Suprapubic skin (tissue), 4 donors: ENCODE results near the gene PAPOLG. TPM values are rescaled to one million over a fixed set of nuclear protein-coding genes. Genes with fewer than 3 reads are reported as not detected.

Experiments
- DNase-seq, 2 donors: peaks; one replicate each; pipeline ENCODE4 v3.0.0-alpha.2; 2019; ENCODE audit warnings: low spot score in 2 of 2
- H3K27ac ChIP-seq: fragments of 200-600 bp; sonication (generic); one replicate; pipeline ENCODE4 v1.5.1; 2019
- H3K27me3 ChIP-seq: fragments of 200-600 bp; sonication (generic); one replicate; pipeline ENCODE4 v1.5.1; 2019
- H3K36me3 ChIP-seq: fragments of 200-600 bp; sonication (generic); one replicate; pipeline ENCODE4 v1.5.1; 2019
- H3K4me1 ChIP-seq: fragments of 200-600 bp; sonication (generic); one replicate; pipeline ENCODE4 v1.5.1; 2019
- H3K4me3 ChIP-seq: fragments of 200-600 bp; sonication (generic); one replicate; pipeline ENCODE4 v1.5.1; 2019; ENCODE audit warnings: mild to moderate bottlenecking
- H3K9me3 ChIP-seq: fragments of 200-600 bp; sonication (generic); one replicate; pipeline ENCODE4 v1.5.1; 2019
- EP300 ChIP-seq: sonication (generic); formaldehyde crosslinking; IDR thresholded peaks from one replicate; pipeline ENCODE4 v1.6.1; 2017; ENCODE audit warnings: antibody characterized with exemption
- POLR2A ChIP-seq, 2 donors: fragments of 450-650 bp; IDR thresholded peaks; one replicate each; pipeline ENCODE4 v1.6.1; 2017; ENCODE audit warnings: antibody characterized with exemption in 2 of 2, mild to moderate bottlenecking in 2 of 2, moderate library complexity in 2 of 2
- POLR2AphosphoS5 ChIP-seq, 3 donors: sonication (generic); formaldehyde crosslinking; IDR thresholded peaks; one replicate each; pipeline ENCODE4 v1.6.1; 2017; ENCODE audit warnings: antibody characterized with exemption in 3 of 3
- WGBS: methylation state at CpG from one replicate; pipeline ENCODE4 v1.1.5; 2018; 5-methylcytosine and 5-hydroxymethylcytosine counted together
- total RNA-seq, 4 donors: library from RNA; depleted of rRNA; stranded (reverse); fragments of >200 nt; gene quantifications; one replicate each; pipeline ENCODE4 v1.1.0, GENCODE V29; 2016
- TF ChIP-seq, protein P1 (sequence below), 2 donors: fragments of 200-600 bp in 1 of 2; fragments of 450-650 bp in 1 of 2; sonication (generic) in 1 of 2; IDR thresholded peaks; one replicate each; pipeline ENCODE4 v1.5.1; 2016 to 2019; ENCODE audit warnings: antibody characterized with exemption in 2 of 2, mild to moderate bottlenecking in 1 of 2, moderate library complexity in 1 of 2

The PAPOLG gene
- total RNA-seq, 4 donors from 2014 or later: 15.4 to 23.0 (median 19.5) TPM

DNA sequence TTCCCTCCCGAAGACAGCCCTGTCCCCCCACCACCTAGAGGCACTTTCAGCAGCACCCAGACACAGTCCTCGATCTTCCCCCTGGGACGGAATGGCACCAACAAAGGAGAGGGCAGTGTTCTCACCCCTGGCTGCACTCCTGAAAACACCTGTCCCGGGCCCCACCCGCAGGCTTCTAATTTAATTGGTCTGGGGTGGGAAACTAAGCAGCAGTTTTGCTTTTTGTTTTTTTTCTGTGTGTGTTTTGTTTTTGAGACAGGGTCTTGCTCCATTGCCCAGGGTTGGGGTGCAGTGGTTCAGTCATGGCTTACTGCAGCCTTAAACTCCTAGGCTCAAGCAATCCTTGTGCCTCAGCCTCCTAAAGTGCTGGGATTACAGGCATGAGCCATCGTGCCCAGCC is 86.9 kb downstream of the PAPOLG start:
- TF ChIP-seq POLR2AphosphoS5 (IDR thresholded peaks at IDR 0.05): no peak
- Histone ChIP-seq H3K27me3 (no peaks in the 10 kb centered on the region), H3K4me3 (no peak overlapping the region), H3K9me3 (no peaks in the 10 kb centered on the region), H3K36me3 (no peaks in the 10 kb centered on the region), H3K27ac (no peak overlapping the region), H3K4me1 (no peaks in the 10 kb centered on the region)
- DNase-seq: no peak
- WGBS: 90% methylated on average over 6 of the region's 6 CpGs

DNA sequence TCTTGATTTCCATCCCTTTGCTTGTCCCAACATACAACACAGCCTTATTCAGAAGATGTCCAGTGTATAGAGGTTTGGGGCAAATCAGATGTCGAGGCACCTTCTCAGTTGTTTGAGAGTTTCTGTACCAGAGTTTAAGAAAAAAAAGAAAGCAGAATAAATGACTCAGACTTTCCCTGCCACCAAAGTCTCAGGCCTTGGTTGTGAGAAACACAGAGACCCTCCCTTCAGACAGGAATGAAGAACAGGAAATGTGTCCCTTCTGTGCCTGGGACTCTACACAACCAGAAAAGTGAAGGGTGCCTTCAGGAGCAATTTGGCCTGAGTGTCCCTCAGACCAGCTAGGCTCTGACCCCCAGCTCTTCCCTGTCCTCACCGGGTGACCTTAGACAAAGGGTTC is 88.0 kb downstream of the PAPOLG start:
- no peak for DNase-seq
- TF ChIP-seq POLR2AphosphoS5 (IDR thresholded peaks at IDR 0.05) (no peak), POLR2A (IDR thresholded peaks at IDR 0.05) (no peak), EP300 (no peak)
- TF ChIP-seq, protein P1, sequence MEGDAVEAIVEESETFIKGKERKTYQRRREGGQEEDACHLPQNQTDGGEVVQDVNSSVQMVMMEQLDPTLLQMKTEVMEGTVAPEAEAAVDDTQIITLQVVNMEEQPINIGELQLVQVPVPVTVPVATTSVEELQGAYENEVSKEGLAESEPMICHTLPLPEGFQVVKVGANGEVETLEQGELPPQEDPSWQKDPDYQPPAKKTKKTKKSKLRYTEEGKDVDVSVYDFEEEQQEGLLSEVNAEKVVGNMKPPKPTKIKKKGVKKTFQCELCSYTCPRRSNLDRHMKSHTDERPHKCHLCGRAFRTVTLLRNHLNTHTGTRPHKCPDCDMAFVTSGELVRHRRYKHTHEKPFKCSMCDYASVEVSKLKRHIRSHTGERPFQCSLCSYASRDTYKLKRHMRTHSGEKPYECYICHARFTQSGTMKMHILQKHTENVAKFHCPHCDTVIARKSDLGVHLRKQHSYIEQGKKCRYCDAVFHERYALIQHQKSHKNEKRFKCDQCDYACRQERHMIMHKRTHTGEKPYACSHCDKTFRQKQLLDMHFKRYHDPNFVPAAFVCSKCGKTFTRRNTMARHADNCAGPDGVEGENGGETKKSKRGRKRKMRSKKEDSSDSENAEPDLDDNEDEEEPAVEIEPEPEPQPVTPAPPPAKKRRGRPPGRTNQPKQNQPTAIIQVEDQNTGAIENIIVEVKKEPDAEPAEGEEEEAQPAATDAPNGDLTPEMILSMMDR (IDR thresholded peaks at IDR 0.05): no peak
- H3K36me3 ChIP-seq: no peaks in the 10 kb centered on the region
- H3K4me3 ChIP-seq: no peak overlapping the region
- no peaks in the 10 kb centered on the region for H3K27me3 ChIP-seq
- H3K27ac ChIP-seq: no peak overlapping the region
- H3K9me3 ChIP-seq: no peaks in the 10 kb centered on the region
- 86% methylated on average over 2 of the region's 2 CpGs for WGBS
- H3K4me1 ChIP-seq: no peaks in the 10 kb centered on the region

DNA sequence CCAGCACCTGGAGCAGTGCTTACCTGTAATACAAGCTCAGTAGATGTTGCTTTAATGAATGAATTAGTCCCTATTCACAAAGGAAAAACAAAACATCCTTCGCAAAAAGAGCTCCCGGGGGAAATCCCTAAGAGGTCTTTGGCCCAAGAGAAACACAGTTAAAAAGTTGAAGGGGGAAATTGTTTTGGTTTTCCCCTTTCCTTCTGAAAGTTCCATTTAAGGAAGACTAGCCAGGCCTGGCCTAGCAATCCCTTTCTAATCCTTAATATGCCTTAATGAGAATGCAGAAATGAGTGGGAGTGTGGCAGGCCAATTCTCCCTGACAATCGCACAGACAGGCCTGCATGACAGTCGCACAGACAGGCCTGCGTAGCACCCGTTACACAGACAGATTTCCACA is 91.8 kb downstream of the PAPOLG start:
- H3K36me3 ChIP-seq: no peaks in the 10 kb centered on the region
- WGBS: 76% methylated on average over 6 of the region's 6 CpGs
- no peaks in the 10 kb centered on the region for H3K4me1 ChIP-seq
- H3K27ac ChIP-seq: no peak overlapping the region
- TF ChIP-seq POLR2A (IDR thresholded peaks at IDR 0.05): no peak
- no peak for TF ChIP-seq POLR2AphosphoS5 (IDR thresholded peaks at IDR 0.05)
- TF ChIP-seq, protein P1 (IDR thresholded peaks at IDR 0.05): no peak
- no peak for TF ChIP-seq EP300
- DNase-seq: no peak
- no peaks in the 10 kb centered on the region for H3K9me3 ChIP-seq
- no peak overlapping the region for H3K4me3 ChIP-seq
- no peaks in the 10 kb centered on the region for H3K27me3 ChIP-seq

Other genes starting within 250 kb of the PAPOLG start
- 100 to 1,000 TPM in 2 of 4 donors, 10 to 100 TPM in 2; 67.1 to 222 (median 113) TPM for gene BCL11A, start 202.6 kb upstream of the PAPOLG start, total RNA-seq
- gene REL, start 125.3 kb downstream of the PAPOLG start, total RNA-seq: 10 to 100 TPM; 43.8 to 70.9 (median 51.9) TPM